Activated CD4-positive, CD25-positive, alpha-beta regulatory T cell treated with anti-CD3 and anti-CD28 coated beads, Interleukin-2, amount 50 U/mL, for 72 hours (primary cell): ENCODE data around the gene CACNA1D.

Experiments
- DNase-seq: peaks from one replicate; pipeline ENCODE4 v3.0.0; 2021

CACNA1D gene

DNA sequence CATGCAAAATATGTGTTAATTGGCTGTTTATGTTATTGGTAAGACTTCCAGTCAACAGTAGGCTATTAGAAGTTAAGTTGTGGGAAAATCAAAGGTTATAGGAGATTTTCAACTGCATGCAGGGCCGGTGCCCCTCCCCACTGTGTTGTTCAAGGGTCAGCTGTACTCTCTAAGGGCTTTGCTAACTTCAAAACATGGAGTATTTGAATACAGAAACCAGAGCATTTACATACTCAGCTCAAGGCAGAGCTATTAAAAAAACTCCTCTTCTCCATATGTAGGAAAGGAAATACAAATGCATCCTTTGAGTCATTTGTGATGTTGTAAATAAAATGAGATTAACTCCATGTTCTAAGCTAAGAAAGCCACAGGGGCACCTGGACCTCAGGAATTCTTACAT lies 368.7 kb downstream of the CACNA1D start:
- DNase-seq = no peak
